Neural cell (in vitro differentiated cells): ENCODE data around the gene METTL1. TPM values are rescaled to one million over a fixed set of nuclear protein-coding genes. Genes with fewer than 3 reads are reported as not detected.
A peak's percentile ranks its signal among the peaks of the same experiment; 100 is the strongest.

ENCODE experiments used
- H2AFZ ChIP-seq: fragments of 200-600, 300-800 bp; sonication (generic), shearing (Covaris generic); 2 replicates; pipeline ENCODE4 v1.6.0; 2014; ENCODE audit warnings: low read depth, mild to moderate bottlenecking, antibody characterized with exemption, low read length, moderate library complexity
- H3F3A ChIP-seq: fragments of 200-600 bp; shearing (Covaris generic); 2 replicates; pipeline ENCODE4 v1.6.1; 2016; ENCODE audit warnings: mild to moderate bottlenecking, moderate library complexity, mixed read lengths, antibody characterized with exemption, low read length; ENCODE audit not compliant: insufficient read depth, poor library complexity, severe bottlenecking
- H3K27ac ChIP-seq: fragments of 200-600, 300-800 bp; sonication (generic), shearing (Covaris generic); 2 replicates; pipeline ENCODE4 v1.5.1; 2014; ENCODE audit warnings: mild to moderate bottlenecking, low read length, moderate library complexity
- H3K27me3 ChIP-seq: fragments of 300-800, 200-600 bp; sonication (generic), shearing (Covaris generic); 2 replicates; pipeline ENCODE4 v1.6.0; 2014; ENCODE audit warnings: mild to moderate bottlenecking, low read depth, low read length, moderate library complexity; ENCODE audit not compliant: insufficient read depth
- H3K36me3 ChIP-seq: fragments of 300-800, 200-600 bp; sonication (generic), shearing (Covaris generic); 2 replicates; pipeline ENCODE4 v1.5.1; 2014; ENCODE audit warnings: mild to moderate bottlenecking, antibody characterized with exemption, low read length, moderate library complexity; ENCODE audit not compliant: insufficient read depth
- H3K4me2 ChIP-seq: fragments of 300-800, 200-600 bp; sonication (generic), shearing (Covaris generic); 2 replicates; pipeline ENCODE4 v1.6.0; 2014; ENCODE audit warnings: mild to moderate bottlenecking, low read length
- H3K4me3 ChIP-seq: fragments of 300-800, 200-600 bp; sonication (generic), shearing (Covaris generic); 2 replicates; pipeline ENCODE4 v1.5.1; 2014; ENCODE audit warnings: mild to moderate bottlenecking, low read length, moderate library complexity
- H3K79me2 ChIP-seq: fragments of 200-600 bp; shearing (Covaris generic); replicated peaks from 2 replicates; pipeline ENCODE4 v1.6.0; 2014; ENCODE audit warnings: mild to moderate bottlenecking, low read length, moderate library complexity; ENCODE audit not compliant: insufficient read depth
- H3K9ac ChIP-seq: fragments of 300-800, 200-600 bp; sonication (generic), shearing (Covaris generic); 2 replicates; pipeline ENCODE4 v1.6.1; 2016; ENCODE audit warnings: mild to moderate bottlenecking, low read length, mixed read lengths
- H3K9me2 ChIP-seq: fragments of 200-600 bp; shearing (Covaris generic); 2 replicates; pipeline ENCODE4 v1.6.1; 2016; ENCODE audit warnings: mild to moderate bottlenecking, low read length, mixed read lengths; ENCODE audit not compliant: insufficient read depth
- H3K9me3 ChIP-seq: fragments of 200-600, 300-800 bp; sonication (generic), shearing (Covaris generic); 2 replicates; pipeline ENCODE4 v1.6.1; 2016; ENCODE audit warnings: mild to moderate bottlenecking, mixed run types, low read length, moderate library complexity, mixed read lengths
- H4K20me1 ChIP-seq: fragments of 200-600 bp; shearing (Covaris generic); 2 replicates; pipeline ENCODE4 v1.6.1; 2016; ENCODE audit warnings: mild to moderate bottlenecking, mixed run types; ENCODE audit not compliant: insufficient read depth
- EP300 ChIP-seq: fragments of 450-650 bp; conservative IDR thresholded peaks from 2 replicates; pipeline ENCODE4 v1.6.1; 2014; ENCODE audit warnings: antibody characterized with exemption, mild to moderate bottlenecking, moderate library complexity; ENCODE audit not compliant: poor library complexity, severe bottlenecking
- EZH2 ChIP-seq: fragments of 200-600, 300-800 bp; shearing (Covaris generic), sonication (generic); IDR thresholded peaks from 2 replicates; pipeline ENCODE4 v1.6.1; 2014; ENCODE audit warnings: antibody characterized with exemption, low read length, borderline replicate concordance, mild to moderate bottlenecking; ENCODE audit not compliant: insufficient read depth, poor library complexity, severe bottlenecking
- MXI1 ChIP-seq: fragments of 450-650 bp; conservative IDR thresholded peaks from 2 replicates; pipeline ENCODE4 v1.6.1; 2014; ENCODE audit warnings: antibody characterized with exemption, mild to moderate bottlenecking; ENCODE audit not compliant: poor library complexity, severe bottlenecking
- POLR2AphosphoS5 ChIP-seq: IDR thresholded peaks from 2 replicates; pipeline ENCODE4 v1.6.1; 2012
- RAD21 ChIP-seq: fragments of 450-650 bp; conservative IDR thresholded peaks from 2 replicates; pipeline ENCODE4 v1.6.1; 2014; ENCODE audit warnings: antibody characterized with exemption, mild to moderate bottlenecking, moderate library complexity
- SMC3 ChIP-seq: fragments of 450-650 bp; conservative IDR thresholded peaks from 2 replicates; pipeline ENCODE4 v1.6.1; 2014; ENCODE audit warnings: antibody characterized with exemption, mild to moderate bottlenecking, moderate library complexity; ENCODE audit not compliant: poor library complexity
- TAF1 ChIP-seq: IDR thresholded peaks from 2 replicates; pipeline ENCODE4 v1.6.1; 2012; ENCODE audit warnings: low read depth
- polyA plus RNA-seq: library from polyadenylated mRNA; depleted of rRNA; stranded (reverse); fragments of >200 nt; gene quantifications from 2 replicates; pipeline ENCODE4 v1.2.3, GENCODE V29; 2014
- TF ChIP-seq, protein P1 (sequence below): fragments of 450-650 bp; IDR thresholded peaks from 2 replicates; pipeline ENCODE4 v1.5.1; 2014; ENCODE audit warnings: antibody characterized with exemption, mild to moderate bottlenecking, moderate library complexity; ENCODE audit not compliant: poor library complexity, severe bottlenecking
- TF ChIP-seq, protein P2 (sequence below): IDR thresholded peaks from 2 replicates; pipeline ENCODE4 v1.6.1; 2012; ENCODE audit warnings: borderline replicate concordance

The METTL1 gene
- polyA plus RNA-seq, 1 donor from 2014 or later = 1.9 TPM

DNA sequence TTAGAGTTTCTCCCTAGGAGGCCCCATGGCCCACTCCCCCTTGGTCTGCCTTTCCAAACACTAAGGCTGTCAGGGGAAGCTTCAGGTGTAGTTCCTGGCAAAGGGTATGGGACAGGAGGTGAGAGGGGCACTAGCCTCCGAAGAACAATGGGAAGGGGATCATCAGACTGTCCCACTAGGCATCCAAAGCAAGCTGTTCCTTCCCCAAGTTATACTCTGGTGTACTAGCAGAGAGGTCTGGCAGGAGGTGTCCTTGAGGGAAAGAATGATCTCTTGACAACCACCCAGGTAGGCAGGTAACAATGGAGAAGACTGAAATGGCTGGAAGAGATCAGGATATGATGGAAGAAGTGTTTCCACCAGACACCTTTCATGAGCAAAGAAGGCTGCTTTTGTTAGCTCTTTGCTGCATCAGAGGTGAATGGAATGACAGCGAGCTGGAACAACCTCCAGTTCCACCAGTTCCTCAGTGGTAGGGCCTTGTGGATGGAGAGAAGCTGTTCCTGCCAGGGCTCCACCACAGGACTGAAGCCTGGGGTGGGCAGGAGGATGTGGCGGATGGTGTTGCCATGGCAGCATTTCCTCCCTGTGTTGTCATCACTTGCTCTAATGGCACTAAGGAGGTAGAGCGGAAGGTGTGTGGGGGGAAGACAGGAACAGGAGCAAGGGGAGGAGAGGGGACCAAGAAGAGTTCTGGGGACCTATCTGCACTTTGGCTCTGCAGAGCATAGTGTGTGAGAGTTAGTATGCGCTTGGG, 31.1 kb downstream of the METTL1 start:
- Histone ChIP-seq H3K27ac (peak overlapping the region; percentile 47), H3K79me2 (no peaks in the 10 kb centered on the region), H3K9me3 (no peaks in the 10 kb centered on the region), H2AFZ (no peak overlapping the region), H3K4me2 (no peak overlapping the region), H3K27me3 (peaks cover 23% of the 10 kb centered on the region), H4K20me1 (peaks cover 15% of the 10 kb centered on the region), H3K36me3 (no peaks in the 10 kb centered on the region), H3K4me3 (peak overlapping the region; percentile 32), H3F3A (no peaks in the 10 kb centered on the region), H3K9me2 (no peaks in the 10 kb centered on the region), H3K9ac (peak overlapping the region; percentile 15)
- TF ChIP-seq POLR2AphosphoS5 (peak; percentile 86), TAF1 (no peak), EZH2 (no peak), RAD21 (no peak), EP300 (peak; percentile 51), MXI1 (peak; percentile 27), SMC3 (no peak)
- TF ChIP-seq, protein P1, sequence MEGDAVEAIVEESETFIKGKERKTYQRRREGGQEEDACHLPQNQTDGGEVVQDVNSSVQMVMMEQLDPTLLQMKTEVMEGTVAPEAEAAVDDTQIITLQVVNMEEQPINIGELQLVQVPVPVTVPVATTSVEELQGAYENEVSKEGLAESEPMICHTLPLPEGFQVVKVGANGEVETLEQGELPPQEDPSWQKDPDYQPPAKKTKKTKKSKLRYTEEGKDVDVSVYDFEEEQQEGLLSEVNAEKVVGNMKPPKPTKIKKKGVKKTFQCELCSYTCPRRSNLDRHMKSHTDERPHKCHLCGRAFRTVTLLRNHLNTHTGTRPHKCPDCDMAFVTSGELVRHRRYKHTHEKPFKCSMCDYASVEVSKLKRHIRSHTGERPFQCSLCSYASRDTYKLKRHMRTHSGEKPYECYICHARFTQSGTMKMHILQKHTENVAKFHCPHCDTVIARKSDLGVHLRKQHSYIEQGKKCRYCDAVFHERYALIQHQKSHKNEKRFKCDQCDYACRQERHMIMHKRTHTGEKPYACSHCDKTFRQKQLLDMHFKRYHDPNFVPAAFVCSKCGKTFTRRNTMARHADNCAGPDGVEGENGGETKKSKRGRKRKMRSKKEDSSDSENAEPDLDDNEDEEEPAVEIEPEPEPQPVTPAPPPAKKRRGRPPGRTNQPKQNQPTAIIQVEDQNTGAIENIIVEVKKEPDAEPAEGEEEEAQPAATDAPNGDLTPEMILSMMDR = no peak
- TF ChIP-seq, protein P2, sequence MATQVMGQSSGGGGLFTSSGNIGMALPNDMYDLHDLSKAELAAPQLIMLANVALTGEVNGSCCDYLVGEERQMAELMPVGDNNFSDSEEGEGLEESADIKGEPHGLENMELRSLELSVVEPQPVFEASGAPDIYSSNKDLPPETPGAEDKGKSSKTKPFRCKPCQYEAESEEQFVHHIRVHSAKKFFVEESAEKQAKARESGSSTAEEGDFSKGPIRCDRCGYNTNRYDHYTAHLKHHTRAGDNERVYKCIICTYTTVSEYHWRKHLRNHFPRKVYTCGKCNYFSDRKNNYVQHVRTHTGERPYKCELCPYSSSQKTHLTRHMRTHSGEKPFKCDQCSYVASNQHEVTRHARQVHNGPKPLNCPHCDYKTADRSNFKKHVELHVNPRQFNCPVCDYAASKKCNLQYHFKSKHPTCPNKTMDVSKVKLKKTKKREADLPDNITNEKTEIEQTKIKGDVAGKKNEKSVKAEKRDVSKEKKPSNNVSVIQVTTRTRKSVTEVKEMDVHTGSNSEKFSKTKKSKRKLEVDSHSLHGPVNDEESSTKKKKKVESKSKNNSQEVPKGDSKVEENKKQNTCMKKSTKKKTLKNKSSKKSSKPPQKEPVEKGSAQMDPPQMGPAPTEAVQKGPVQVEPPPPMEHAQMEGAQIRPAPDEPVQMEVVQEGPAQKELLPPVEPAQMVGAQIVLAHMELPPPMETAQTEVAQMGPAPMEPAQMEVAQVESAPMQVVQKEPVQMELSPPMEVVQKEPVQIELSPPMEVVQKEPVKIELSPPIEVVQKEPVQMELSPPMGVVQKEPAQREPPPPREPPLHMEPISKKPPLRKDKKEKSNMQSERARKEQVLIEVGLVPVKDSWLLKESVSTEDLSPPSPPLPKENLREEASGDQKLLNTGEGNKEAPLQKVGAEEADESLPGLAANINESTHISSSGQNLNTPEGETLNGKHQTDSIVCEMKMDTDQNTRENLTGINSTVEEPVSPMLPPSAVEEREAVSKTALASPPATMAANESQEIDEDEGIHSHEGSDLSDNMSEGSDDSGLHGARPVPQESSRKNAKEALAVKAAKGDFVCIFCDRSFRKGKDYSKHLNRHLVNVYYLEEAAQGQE = peak; percentile 29

DNA sequence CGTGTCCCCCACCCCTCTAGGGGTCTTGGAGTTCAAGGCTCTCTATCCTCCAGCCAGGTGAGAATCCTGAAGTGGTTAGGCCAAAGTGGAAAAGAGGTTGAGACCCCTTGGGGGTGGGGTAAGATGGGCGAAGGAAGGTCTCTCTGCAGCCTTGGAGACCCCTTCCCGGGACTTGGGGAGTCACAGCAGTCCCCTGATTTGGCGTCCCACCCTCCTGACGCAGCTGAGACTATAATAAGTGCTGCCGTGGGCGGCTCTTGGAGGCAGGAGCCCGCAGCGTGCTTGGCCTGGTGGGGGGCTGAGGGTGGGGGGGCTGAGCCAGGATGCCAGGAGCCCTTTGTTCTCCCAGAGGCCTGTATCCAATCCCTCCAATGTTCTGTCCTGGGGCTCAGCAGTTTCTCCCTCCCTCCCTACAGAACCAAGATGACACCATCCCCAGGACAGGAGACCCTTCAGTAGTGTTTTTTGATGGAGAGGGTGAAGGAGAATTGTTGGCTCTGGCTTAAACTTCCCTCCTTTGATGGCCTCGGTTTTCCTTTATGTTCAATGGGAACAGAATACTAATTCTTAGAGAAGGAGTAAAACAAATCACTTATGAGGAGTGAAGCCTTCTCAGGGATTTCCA, 31.9 kb downstream of the METTL1 start:
- no peaks in the 10 kb centered on the region for H3K9me3 ChIP-seq
- peaks cover 30% of the 10 kb centered on the region for H3K27me3 ChIP-seq
- H3K36me3 ChIP-seq = no peaks in the 10 kb centered on the region
- H3K4me2 ChIP-seq = no peak overlapping the region
- peaks cover 20% of the 10 kb centered on the region for H4K20me1 ChIP-seq
- no peak overlapping the region for H3K27ac ChIP-seq
- no peaks in the 10 kb centered on the region for H3K79me2 ChIP-seq
- no peaks in the 10 kb centered on the region for H3K9me2 ChIP-seq
- no peak overlapping the region for H2AFZ ChIP-seq
- H3K4me3 ChIP-seq = peak overlapping the region; percentile 88
- peak overlapping the region; percentile 31 for H3K9ac ChIP-seq
- H3F3A ChIP-seq = no peaks in the 10 kb centered on the region
- TF ChIP-seq, protein P1 = no peak
- no peak for TF ChIP-seq POLR2AphosphoS5
- TF ChIP-seq TAF1 = no peak
- TF ChIP-seq SMC3 = no peak
- TF ChIP-seq MXI1 = no peak
- TF ChIP-seq EP300 = no peak
- TF ChIP-seq RAD21 = no peak
- TF ChIP-seq, protein P2 = no peak
- no peak for TF ChIP-seq EZH2
